Body of pancreas (tissue), 4 donors: Measurements from ENCODE around the gene EDIL3.

Experiments used
- CTCF ChIP-seq, 7 experiments: fragments of 450-650 bp in 4 of 7; fragments of 200-600 bp in 3 of 7; sonication (generic) in 3 of 7; IDR thresholded peaks; one replicate each; pipeline ENCODE4 v1.5.1; 2016 to 2019; ENCODE audit warnings: antibody characterized with exemption in 7 of 7
- POLR2A ChIP-seq, 3 donors: fragments of 450-650 bp; IDR thresholded peaks; one replicate each; pipeline ENCODE4 v1.6.1; 2016; ENCODE audit warnings: antibody characterized with exemption in 3 of 3, mild to moderate bottlenecking in 2 of 3

- TF ChIP-seq CTCF (IDR thresholded peaks at IDR 0.05) (no peak), POLR2A (IDR thresholded peaks at IDR 0.05) (no peak)
Measured at GRCh38 chr5:83964271-83964670, 420.4 kb downstream of the EDIL3 start.
